Stimulated activated CD8-positive, alpha-beta memory T cell treated with anti-CD3 and anti-CD28 coated beads, Interleukin-12 subunit alpha, Interleukin-12 subunit beta, amount 100 ng/mL, for 24 hours (primary cell): ENCODE measurements around the gene TEX2.
"Not testable (repeated sequence)": the region's sequence is repeated elsewhere in the genome, so short reads cannot be mapped to it uniquely, and the experiment has no call there.

Experiments used
- DNase-seq: peaks from one replicate; pipeline ENCODE4 v3.0.0-alpha.2; 2020; ENCODE audit errors: extremely low read depth

Gene TEX2

DNA sequence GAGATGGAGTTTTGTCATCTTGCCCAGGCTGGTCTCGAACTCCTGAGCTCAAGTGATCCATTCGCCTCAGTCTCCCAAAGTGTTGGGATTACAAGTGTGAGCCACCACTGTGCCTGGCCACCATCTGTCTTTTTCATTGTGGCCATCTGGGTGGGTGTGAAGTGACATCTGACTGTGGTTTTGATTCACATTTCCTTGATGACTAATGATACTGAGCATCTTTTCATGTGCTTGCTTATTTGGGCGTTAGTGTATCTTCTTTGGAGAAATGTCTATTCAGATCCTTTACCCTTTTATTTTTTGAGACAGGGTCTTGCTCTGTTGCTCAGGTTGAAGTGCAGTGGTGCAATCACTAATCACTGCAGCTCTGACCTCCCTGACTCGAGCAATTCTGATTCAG is 79.2 kb downstream of the TEX2 start:
- no peak for DNase-seq

DNA sequence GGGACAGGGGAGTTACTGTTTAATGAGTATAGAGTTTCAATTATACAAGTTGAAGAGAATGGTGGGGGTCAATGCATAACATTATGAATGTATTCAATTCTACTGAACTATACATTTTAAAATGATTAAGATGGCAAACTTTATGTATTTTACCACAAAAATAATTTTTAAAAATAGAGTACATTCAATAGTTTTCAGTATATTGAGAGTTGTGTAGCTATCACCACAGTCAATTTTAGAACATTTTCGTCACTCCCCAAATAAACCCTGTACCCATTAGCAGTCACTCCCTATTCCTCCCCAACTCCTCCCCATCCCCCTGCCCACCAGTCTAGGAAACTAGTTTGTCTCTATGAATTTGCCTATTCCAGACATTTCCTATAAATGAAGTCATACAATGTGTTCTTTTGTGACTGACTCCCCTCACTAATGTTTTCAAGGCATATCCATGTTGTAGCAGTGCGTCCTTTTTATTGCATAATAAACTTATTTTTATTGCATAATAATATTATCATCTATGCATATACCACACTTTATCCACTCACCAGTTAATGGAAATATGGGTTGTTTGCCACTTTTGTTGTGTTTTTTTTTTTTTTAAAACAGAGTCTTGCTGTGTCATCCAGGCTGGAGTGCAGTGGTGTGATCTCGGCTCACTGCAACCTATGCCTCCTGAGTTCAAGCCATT is 80.6 kb downstream of the TEX2 start:
- DNase-seq: no peak

DNA sequence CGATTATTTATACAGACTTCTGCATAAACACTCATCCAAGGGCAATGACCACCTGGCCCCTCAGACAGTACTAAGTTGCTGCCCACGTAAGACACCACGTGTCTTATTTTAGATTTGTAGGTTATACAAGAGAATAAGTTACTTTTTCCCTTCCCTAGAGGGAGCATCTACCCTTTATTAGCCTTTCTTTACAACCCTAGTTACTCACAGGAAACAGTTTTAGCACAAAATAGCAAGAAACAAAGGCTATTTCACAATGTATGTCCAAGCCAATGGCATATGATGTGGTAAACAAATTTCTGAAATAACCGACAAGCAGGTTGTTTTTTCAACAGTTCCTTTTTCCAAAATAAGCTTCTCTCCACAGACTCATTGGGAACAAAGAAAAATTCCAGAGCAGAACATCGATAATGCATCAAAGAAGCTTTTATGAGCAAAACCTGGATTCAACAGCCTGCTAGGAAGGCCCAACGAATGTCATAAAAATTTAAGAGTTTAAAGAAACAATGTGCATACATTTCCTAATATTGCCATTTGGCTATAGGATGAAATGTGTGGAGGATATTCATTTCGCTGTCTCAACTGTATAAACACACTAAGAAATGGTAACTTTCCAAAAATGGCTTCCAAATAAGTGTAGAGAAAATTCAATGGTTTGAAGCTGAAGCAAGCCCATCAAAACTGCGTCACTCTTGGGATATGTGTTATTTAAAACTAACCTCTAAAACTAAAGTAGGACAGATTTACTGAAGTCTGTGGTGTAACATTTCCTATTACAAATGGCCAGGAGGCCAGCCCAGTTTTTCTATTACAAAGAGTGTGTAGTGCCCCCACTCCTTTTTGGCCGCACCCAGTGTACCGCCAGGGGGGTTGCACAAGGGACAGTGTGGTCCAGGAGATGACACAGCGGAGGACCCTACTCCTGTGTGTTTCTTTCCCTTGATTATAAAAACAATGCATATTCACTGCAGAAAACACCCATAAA is 82.7 kb downstream of the TEX2 start:
- no peak for DNase-seq

DNA sequence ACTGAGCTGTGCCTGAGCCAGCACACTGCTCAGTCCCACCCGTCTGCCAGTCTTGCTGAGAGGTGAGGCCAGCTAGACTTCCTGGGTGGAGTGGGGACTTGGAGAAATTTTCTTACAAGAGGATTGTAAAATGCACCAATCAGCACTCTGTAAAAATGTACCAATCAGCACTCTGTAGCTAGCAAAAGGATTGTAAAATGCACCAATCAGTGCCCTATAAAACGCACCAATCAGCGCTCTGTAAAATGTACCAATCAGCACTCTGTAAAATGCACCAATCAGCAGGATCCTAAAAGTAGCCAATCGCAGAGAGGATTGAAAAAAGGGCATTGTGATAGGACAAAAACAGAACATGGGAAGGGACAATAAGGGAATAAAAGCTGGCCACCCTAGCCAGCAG is 84.0 kb downstream of the TEX2 start:
- DNase-seq: not testable (repeated sequence)

- DNase-seq: no peak
Measured at GRCh38 chr17:64178011-64178825, 84.8 kb downstream of the TEX2 start.

- DNase-seq: no peak
Measured at GRCh38 chr17:64177311-64178010, 85.6 kb downstream of the TEX2 start.

DNA sequence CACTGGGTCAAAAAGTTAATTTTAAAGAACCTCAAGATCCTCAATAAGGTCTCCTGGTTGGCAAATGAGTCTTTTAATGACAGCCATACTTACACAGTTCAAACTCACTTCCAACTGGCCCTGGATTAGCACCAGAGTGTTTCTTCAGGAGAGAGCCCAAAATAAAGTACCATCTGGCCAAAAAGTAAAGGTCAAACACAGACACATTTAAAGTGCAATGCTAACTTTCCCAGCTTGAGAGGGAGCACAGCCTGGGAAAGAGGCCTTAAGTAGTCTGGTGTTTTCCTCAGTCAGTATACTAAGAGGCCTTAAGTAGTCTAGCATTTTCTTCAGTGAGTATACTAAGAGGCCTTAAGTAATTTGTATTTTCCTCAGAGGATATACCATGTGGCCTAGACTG is 86.5 kb downstream of the TEX2 start:
- DNase-seq: no peak

GRCh38 chr17:64174686-64175456 is 88.2 kb downstream of the TEX2 start:
- DNase-seq: no peak

DNA sequence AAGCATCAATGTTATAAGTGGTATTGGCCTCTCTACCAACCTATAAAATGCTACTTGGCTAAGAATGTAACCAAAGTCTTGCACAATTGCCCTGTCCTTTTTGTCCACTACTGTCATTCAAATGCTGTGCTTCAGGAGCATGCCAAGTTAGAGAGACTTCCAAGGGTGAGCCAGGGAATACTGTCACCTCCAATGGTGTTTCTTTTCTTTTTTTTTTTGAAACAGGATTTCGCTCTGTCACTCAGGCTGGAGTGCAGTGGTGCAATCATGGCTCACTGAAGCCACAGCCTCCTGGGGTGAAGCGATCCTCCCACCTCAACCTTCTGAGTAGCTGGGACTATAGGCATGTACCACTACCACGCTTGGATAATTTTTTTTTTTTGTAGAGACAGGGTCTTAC is 89.4 kb downstream of the TEX2 start:
- DNase-seq: no peak

DNA sequence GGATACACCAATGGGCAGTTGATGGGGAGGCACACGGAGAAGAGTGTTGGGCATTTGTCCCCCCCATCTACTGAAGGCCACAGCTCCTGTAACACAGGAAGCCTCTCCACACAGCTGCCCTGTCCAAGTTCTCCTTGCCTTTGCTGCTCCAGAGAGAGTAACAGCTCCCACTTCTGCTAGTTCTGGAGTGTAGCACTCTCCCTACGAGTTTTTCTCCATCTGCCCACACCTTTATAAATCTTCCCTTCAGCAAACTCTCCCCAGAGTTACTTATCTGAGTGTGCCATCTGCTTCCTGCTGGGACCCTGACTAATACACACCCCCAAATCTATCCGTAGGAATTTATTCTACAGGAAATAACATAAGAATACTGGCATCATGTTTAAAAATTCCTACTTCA is 90.5 kb downstream of the TEX2 start:
- DNase-seq: no peak

- no peak for DNase-seq
Measured at GRCh38 chr17:64171041-64171440, 92.0 kb downstream of the TEX2 start.

- DNase-seq: no peak
Measured at GRCh38 chr17:64170286-64170685, 92.8 kb downstream of the TEX2 start.

- not testable (repeated sequence) for DNase-seq
Measured at GRCh38 chr17:64167666-64168065, 95.4 kb downstream of the TEX2 start.

- no peak for DNase-seq
Measured at GRCh38 chr17:64166876-64167275, 96.2 kb downstream of the TEX2 start.

GRCh38 chr17:64165347-64165746 is 97.7 kb downstream of the TEX2 start:
- no peak for DNase-seq

DNA sequence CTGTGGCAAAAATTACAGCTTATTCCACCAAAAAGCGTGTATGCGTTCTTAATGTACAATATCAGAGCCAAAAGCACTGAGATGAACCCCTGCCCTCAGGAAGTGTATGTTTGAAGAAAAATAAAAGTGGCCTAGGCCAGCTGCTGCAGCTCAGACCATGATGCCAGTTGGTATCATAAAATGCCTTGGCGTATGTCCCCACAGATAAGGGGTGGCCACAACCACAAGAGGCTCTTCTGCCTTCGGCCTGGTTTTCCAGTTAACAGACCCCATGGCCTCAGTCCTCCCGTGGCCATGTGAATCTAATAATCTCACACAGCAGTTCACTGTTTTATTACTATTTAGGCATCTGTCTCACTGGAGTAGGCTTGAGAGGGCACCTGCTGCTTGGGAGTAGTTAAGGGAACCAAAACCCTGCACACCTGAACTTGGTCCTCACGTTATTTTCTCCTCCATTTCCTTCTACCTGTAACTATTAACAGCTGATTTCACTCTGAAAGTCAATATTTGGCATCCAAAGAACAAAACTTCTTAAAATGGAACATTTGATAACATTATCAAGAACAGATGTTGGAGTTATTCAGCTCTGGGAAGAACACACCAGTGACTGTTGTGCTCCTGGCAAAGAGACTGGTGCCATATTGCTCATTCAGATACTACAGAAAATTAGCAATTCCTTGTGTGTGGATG is 98.3 kb downstream of the TEX2 start:
- DNase-seq: no peak

- no peak for DNase-seq
Measured at GRCh38 chr17:64163468-64163867, 99.6 kb downstream of the TEX2 start.

GRCh38 chr17:64162554-64162953 is 100.5 kb downstream of the TEX2 start:
- no peak for DNase-seq

GRCh38 chr17:64161380-64162176 is 101.5 kb downstream of the TEX2 start:
- no peak for DNase-seq
